Neural cell (in vitro differentiated cells): ENCODE results near the gene PHYH.

Source experiments
- EP300 ChIP-seq: fragments of 450-650 bp; conservative IDR thresholded peaks from 2 replicates; pipeline ENCODE4 v1.6.1; 2014; ENCODE audit warnings: antibody characterized with exemption, mild to moderate bottlenecking, moderate library complexity; ENCODE audit not compliant: poor library complexity, severe bottlenecking
- EZH2 ChIP-seq: fragments of 200-600, 300-800 bp; shearing (Covaris generic), sonication (generic); IDR thresholded peaks from 2 replicates; pipeline ENCODE4 v1.6.1; 2014; ENCODE audit warnings: antibody characterized with exemption, low read length, borderline replicate concordance, mild to moderate bottlenecking; ENCODE audit not compliant: insufficient read depth, poor library complexity, severe bottlenecking
- POLR2AphosphoS5 ChIP-seq: IDR thresholded peaks from 2 replicates; pipeline ENCODE4 v1.6.1; 2012
- RAD21 ChIP-seq: fragments of 450-650 bp; conservative IDR thresholded peaks from 2 replicates; pipeline ENCODE4 v1.6.1; 2014; ENCODE audit warnings: antibody characterized with exemption, mild to moderate bottlenecking, moderate library complexity
- TAF1 ChIP-seq: IDR thresholded peaks from 2 replicates; pipeline ENCODE4 v1.6.1; 2012; ENCODE audit warnings: low read depth
- TF ChIP-seq, protein P1 (sequence below): fragments of 450-650 bp; IDR thresholded peaks from 2 replicates; pipeline ENCODE4 v1.5.1; 2014; ENCODE audit warnings: antibody characterized with exemption, mild to moderate bottlenecking, moderate library complexity; ENCODE audit not compliant: poor library complexity, severe bottlenecking

GRCh38 chr10:13233358-13233757, 66.5 kb downstream of the PHYH start:
- TF ChIP-seq, protein P1, sequence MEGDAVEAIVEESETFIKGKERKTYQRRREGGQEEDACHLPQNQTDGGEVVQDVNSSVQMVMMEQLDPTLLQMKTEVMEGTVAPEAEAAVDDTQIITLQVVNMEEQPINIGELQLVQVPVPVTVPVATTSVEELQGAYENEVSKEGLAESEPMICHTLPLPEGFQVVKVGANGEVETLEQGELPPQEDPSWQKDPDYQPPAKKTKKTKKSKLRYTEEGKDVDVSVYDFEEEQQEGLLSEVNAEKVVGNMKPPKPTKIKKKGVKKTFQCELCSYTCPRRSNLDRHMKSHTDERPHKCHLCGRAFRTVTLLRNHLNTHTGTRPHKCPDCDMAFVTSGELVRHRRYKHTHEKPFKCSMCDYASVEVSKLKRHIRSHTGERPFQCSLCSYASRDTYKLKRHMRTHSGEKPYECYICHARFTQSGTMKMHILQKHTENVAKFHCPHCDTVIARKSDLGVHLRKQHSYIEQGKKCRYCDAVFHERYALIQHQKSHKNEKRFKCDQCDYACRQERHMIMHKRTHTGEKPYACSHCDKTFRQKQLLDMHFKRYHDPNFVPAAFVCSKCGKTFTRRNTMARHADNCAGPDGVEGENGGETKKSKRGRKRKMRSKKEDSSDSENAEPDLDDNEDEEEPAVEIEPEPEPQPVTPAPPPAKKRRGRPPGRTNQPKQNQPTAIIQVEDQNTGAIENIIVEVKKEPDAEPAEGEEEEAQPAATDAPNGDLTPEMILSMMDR: no peak
- TF ChIP-seq EZH2 (no peak), RAD21 (no peak), POLR2AphosphoS5 (no peak), EP300 (no peak), TAF1 (no peak)
